HG02943 (cell line): ENCODE measurements around the gene PGP.

Source experiments
- ATAC-seq: cut with Tn5 transposase; IDR thresholded peaks from one replicate; pipeline ENCODE4 v1.9.1; 2021; ENCODE audit warnings: mild to moderate bottlenecking, low read depth, moderate library complexity; ENCODE audit not compliant: unreplicated experiment

The PGP gene

DNA sequence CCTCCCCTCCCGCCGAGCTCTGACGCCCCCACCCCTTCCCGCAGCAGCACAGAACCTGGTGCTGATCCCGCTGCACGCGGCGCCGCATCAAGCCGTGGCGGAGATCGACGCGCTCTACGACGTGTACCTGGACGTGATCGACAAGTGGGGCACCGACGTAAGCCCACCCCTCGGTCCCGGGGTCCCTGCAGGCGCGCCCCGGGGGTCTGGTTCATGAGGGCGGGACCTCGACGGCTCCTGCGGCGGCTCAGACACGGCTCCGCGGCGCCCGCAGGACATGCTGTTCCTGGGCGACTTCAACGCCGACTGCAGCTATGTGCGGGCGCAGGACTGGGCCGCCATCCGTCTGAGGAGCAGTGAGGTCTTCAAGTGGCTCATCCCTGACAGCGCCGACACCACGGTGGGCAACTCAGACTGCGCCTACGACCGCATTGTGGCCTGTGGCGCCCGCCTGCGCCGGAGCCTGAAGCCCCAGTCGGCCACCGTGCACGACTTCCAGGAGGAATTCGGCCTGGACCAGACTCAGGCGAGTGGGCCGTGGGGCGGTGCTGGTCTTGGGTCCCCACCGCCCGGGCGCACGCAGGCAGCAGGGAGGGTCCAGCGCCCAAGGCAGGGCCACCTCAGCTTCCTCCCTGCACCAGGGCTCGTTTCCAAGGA, 23.0 kb upstream of the PGP start:
- no peak for ATAC-seq

DNA sequence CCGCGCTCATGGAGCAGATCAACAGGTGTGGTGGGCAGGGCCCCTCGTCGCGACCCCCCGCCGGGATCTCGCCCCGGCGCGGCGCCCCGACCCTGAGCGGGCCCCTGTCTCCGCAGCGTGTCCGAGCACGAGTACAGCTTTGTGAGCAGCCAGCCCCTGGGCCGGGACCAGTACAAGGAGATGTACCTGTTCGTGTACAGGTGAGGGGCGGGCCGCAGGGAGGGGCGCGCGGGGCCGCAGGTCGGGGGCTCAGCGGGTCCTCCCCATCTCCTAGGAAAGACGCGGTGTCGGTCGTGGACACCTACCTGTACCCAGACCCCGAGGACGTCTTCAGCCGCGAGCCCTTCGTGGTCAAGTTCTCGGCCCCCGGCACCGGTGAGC, 22.5 kb upstream of the PGP start:
- ATAC-seq, result no peak

DNA sequence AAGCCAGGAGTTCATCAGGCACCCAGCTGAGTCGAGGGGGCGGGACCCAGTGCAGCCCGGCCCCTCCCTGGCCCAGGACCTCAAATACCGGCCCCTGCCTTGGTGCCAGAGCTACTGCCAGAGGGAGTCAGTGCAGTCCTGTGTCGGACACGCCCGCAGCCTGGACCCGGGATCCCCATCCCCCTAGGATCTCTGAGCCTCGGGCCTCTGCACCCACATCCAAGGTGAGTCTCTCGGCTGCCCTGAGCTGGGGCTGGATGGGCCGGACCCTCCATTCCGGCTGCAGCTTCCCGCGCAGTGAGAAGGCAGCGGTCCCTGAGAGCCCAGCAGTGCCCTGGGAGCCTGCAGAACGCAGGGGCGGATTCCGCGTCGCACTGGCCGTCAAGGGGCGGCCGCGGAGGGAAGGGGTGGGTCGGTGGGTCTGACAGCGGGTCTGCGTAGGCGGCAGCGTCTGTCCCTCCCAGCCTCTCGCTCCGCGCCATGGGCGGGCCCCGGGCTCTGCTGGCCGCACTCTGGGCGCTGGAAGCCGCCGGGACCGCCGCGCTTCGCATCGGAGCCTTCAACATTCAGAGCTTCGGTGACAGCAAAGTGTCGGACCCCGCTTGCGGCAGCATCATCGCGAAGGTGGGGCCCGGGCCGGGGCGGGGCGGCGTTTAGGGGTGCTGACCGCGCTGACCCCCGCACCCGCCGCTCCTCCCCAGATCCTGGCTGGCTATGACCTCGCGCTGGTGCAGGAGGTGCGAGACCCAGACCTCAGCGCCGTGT, 21.9 kb upstream of the PGP start, which contains the start of gene DNASE1L2:
Gene DNASE1L2, plus strand, starts transcription at position 108 of the 765 bp plus-strand sequence. Its CDS starts 373 bp downstream, at position 481.
- no peak for ATAC-seq

DNA sequence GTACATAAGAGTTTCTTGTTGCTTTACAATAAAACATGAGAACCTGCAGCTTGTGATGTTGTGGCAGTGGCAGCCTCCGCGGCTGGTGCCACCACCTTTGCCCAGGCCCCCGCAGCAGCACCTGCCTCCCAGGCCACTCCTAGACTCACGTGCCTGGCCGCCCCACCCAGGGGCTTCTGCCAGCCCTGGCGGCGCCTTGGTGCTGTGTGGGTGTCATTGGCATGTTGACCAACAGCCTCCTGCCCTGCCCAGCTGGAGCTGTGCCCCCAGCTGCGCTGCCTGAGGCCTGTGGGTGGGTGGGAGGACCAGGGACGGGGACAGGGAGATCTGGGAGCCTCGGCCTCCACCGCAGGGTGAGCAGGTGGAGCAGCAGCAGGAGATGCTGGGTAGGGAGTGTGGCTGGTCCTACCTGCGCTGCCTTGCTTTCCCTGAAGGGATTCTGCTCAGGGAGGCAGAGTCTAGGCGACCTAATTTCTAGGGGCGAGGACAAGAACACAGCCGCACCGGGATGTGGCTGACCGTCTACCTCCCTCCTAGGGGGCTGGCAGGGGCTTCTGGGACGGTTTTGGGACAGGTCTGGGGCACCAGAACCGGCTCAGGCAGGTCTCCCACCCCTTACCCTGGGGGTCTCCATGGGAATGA, 21.2 kb upstream of the PGP start:
- no peak for ATAC-seq

DNA sequence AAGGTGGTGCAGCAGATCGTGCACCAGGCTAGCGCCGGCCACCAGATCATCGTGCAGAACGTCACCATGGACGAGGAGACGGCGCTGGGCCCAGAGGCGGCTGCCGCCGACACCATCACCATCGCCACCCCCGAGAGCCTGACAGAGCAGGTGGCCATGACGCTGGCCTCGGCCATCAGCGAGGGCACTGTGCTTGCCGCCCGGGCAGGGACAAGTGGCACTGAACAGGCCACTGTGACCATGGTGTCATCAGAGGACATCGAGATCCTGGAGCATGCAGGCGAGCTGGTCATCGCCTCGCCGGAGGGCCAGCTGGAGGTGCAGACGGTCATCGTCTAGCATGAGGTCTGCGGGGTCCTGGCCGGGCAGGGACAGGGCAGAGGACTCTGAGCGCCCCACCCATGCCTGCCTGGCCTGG, 20.6 kb upstream of the PGP start:
- no peak for ATAC-seq

DNA sequence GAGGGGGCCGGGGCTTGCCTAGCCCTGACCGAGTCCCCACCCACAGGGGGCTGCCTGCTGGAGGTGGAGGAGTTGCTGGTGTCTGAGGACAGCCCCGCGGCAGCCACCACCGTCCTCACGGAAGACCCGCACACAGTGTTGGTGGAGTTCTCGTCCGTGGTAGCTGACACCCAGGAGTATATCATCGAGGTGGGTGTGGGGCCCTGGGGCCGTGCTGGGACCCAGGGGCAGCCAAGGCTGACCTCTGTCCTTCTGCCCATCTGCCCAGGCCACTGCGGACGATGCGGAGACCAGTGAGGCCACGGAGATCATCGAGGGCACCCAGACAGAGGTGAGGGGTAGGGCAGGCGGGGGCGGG, 20.2 kb upstream of the PGP start:
- no peak for ATAC-seq

DNA sequence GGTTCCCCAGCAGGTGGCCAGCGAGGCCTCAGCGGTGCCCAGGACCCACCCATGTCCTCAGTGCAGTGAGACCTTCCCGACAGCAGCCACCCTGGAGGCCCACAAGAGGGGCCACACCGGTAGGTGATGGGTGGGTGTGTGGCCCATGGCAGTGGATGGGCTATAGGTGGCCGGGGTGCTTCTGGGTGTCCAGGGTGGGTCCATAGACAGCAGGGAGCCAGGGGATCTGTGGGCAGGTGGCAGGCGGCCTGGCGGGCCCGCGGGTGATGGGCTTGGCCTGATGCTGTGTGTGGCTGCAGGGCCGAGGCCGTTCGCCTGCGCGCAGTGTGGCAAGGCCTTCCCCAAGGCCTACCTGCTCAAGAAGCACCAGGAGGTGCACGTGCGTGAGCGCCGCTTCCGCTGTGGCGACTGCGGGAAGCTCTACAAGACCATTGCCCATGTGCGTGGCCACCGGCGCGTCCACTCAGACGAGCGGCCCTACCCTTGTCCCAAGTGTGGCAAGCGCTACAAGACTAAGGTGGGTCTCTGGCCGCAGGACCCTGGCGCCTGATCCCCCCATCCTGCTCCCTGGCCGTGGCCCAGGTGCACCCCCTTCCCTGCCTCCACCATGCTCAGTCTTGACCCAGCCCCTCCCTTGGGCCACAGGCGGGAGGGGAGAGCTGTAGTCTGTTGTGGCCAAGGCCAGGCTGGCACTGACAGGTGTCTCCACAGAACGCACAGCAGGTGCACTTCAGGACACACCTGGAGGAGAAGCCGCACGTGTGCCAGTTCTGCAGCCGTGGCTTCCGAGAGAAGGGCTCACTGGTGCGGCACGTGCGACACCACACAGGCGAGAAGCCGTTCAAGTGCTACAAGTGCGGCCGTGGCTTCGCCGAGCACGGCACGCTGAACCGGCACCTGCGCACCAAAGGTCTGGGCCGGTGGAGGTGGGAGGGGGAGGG, 19.5 kb upstream of the PGP start:
- no peak for ATAC-seq

DNA sequence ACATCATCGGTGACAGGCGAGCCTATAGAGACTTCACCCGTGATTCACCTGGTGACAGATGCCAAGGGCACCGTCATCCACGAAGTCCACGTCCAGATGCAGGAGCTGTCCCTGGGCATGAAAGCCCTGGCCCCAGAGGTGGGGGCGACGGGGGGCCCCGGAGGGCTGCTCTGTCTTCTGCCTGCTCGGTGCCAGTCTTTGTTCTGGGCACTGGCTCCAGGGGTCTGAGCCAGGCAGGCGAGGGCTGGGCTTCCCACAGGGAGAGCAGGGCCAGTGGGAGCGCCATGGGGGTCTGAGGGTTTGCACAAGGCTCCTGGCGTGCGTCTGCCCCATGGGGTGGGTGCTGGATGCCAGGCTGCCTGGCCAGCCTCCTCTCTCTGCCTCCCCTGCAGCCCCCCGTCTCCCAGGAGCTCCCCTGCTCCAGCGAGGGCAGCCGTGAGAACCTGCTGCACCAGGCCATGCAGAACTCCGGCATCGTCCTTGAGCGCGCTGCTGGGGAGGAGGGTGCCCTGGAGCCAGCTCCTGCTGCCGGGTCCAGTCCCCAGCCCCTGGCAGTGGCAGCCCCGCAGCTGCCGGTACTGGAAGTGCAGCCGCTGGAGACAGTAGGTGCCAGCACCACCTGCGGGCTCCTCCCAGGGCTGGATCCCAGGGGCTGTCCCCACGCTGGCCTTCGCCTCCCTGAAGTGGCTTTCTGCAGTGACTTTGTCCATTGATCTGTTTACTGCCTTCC, 18.6 kb upstream of the PGP start:
- ATAC-seq, result no peak

DNA sequence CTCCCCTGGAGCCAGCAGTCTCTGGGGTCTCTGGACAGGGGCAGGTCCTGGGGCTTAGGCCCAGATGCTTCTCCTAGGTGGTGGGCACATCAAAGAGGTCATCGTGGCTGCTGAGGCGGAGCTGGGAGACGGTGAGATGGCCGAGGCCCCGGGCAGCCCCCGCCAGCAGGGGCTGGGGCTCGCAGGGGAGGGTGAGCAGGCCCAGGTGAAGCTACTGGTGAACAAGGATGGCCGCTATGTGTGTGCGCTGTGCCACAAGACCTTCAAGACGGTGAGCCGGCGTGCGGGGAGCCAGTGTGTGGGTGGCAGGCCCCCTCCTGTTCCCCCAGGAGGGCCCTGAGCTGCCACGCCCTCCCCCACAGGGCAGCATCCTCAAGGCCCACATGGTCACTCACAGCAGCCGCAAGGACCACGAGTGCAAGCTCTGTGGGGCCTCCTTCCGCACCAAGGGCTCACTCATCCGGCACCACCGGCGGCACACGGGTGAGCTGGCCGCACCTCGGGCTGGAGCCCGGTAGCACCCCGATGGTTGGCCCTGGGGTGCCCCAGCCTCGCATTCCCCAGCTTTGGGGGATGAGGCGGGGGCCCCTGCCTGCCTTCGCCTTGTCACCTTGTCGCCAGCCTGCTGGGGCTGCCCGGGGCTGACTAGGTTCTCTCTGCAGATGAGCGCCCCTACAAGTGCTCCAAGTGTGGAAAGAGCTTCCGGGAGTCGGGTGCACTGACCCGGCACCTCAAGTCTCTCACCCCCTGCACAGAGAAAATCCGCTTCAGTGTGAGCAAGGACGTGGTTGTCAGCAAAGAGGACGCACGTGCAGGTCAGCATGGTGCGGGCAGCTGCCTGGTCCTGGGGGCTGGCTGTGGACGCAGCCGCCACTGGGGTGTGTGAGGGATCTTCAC, 17.7 kb upstream of the PGP start:
- no peak for ATAC-seq

DNA sequence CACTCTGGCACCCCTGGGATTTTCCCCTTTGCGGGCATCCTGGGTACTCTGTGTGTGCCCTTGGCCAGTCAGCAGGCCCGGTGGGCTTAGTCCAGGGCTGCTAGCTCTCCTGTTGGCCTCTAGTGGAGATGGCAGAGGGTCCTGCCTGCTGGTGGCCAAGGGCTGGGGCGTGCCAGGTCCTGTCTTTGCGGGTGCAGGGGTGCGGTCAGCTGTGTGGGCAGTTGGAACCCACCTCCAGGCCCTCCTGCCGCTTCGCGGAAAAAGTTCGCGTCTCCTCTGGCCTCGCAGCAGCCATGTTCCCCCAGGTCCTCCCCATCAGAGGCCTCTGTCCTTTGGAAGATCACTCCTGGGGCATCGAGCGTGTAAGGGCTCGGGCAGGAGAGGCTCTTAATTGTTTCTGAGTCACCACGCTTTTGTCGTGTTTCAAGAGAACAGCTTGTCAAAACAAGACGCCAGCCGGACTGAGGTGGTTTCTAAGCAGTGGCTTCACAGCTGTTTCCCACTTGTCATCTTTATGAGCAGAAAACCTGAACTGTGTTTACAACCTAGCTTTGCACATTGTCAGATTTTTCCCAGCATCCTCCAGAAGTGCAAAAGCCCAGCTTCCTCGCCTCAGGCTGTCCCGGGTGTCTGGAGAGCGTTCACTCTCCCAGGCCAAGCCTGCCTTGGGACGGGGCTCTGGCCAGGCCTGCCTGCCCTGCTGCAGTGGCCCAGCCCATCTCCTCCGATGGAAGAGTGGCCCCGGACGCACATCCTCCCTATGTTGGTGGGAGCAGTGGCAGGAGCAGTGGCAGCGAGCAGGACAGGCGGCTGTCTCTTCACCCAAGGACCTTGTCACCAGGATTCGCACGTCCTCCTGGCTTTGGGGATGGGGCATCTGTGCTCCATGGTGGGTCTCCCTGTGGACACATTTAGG, 16.6 kb upstream of the PGP start:
- ATAC-seq, result no peak

DNA sequence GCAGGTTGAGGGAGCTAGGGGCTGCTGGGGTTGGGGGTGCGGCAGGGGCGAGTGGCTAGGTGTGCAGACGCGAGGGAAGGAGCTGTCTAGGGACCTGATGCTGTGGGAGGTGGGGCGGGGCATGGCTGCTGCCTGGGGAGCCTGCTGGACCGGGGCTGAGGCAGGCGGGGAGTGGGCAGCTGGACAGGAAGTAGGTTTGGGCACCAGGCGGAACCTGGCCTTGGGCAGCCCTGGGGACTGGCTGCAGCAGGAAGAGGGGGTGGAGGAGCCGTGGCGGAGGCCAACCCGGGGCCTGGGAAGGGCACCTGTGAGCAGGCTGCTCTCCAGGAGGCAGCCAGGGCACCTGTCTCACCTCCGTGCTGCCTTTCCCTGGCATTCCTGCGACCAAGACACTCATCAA, 15.7 kb upstream of the PGP start:
- ATAC-seq, result no peak

DNA sequence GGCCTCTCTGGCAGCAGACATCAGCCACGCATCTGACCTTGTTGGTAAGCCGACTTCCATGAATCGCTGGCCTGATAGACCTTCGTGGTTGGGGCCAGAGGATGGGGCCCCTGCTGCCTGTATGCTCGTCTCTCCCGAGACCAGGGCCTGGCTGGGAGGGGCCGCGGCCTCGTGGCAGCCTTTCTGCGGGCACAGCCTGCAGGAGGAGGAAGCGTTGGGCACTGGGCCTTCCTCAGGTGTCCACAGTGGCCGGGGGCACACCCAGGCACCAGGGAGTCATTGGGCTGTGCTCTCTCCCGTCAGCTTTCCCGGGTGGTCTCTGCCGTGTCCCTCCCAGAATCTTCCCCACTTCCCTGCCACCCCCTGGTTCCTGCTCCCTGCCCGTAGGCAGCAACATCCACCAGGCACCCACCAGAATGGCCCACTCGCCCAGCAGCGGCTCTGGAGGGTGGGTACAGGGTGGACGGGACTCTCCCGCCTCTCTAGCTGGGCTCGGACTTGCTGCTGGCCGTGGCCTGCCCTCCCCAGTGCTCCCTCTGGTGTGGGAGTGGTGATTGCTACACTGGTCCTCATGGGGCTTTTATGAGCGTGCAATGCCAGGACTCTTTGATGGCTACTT, 15.1 kb upstream of the PGP start:
- no peak for ATAC-seq

DNA sequence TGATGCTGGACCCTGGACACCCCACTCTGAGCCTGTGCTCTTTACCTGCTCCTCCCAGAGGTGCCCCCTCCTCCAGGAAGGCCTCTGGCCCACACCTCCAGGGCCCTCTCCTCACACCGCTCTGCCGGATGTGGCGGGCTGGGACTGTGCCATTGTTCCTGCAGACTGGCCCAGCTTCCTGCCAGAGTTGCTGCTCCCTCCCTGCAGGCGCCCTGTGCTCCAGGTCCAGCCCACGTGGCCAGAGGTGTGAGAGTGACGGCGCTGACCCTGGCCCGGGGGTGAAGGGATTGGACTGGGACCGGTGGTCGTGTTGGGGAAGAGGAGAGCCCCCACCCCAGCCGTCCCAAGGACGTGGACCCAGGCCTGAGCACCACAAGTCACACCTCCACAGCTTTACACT, 14.5 kb upstream of the PGP start:
- no peak for ATAC-seq

DNA sequence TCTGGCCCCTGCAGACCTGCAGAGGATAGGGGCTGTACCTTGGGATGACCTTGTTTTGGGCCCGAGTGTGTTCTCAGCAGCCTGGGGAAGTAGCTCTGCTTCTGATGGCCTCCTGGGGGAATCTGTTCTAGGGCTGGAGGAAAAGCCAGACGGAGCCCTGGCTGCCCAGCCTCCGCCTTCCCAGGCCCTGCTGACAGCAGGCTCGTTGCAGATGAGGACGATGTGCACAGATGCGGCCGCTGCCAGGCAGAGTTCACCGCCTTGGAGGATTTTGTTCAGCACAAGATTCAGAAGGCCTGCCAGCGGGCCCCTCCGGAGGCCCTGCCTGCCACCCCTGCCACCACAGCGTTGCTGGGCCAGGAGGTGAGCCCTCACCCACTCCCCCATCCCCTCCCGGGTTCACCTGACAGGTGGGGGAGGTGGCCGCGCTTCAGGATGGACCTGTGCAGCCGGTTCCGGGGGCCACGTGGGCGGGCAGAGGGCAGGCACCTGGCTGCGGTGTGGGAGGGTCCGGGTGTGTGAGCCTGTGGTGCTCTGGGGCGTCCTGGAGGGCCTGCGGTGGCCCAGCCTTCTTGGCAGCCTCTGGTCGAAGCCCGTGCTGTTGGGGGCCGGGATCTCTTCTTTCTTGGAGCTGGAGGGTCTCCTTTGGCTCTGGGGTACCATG, 13.7 kb upstream of the PGP start:
- no peak for ATAC-seq

DNA sequence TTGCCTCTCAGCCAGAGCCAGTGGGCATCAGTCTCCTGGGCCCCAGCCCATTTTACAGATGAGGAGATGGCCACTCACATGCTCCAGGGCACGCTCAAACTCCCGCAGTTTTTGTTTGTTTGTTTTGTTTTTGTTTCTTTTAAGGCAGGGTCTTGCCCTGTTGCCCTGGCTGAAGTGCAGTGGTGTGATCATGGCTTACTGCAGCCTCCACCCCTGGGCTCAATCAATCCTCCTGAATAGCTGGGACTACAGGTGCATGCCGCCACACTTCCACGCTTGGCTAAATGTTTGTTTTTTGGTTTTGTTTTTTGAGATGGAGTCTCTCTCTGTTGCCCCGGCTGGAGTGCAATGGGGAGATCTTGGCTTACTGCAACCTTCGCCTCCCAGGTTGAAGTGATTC, 12.3 kb upstream of the PGP start:
- ATAC-seq, result no peak

DNA sequence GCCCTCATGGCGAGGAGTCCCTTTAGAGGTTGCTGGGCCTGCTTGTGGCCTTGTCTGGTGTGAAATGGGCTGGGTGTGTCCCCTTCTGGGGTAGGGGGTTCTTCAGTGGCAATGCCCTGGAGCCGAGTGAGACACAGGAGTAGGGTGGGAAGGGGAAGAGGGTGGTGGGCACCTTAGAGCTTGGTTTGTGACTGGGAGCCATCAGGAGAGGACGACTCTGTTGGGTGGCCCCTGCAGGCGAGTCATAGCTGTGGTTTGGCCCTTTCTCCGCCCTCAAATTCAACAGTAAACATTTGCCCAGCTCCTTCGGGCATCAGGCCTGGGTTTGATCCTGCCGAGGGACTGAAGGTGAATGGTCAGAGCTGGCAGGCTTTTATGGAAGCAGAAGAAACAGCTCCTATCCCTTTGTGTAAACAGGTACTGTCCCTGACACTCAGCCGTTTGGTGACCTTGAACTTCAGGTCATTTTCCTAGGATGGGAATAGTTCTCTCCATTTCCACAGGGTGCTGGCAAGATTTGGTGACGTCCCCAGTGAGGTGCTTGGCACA, 11.7 kb upstream of the PGP start:
- no peak for ATAC-seq

DNA sequence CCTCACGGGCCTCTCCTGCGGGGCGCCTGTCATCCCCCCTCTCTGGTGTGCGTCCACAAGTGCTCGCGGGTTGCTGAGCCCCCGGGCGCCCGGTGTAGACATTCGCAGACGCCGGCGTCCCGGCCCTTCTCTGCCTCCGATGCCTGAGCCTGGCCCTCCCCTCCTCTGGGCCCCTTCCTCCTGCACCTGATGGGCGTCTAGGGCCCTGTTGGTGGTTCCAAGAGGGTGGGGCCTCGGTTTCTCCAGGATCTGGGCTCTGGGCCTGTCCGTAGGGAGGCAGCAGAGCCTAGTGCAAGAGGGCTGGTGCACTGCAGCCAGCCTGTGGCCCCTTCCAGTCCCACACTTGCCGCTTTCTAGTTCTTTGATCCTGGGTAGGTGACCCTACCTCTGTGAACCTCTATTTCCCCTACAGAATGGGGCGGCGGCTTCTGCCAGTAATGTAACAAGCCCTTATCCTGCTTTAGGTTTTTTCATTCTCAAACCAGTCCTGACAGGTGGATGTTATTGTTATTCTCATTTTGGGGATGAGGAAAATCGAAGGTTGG, 9.4 kb upstream of the PGP start:
- ATAC-seq, result peak; percentile 15
